GM23338 (cell line): Measurements from ENCODE around the gene RIPOR3.

ENCODE experiments used
- EZH2 ChIP-seq: fragments of 200-600 bp; sonication (generic); IDR thresholded peaks from one replicate; pipeline ENCODE4 v1.8.0; 2017; ENCODE audit warnings: antibody characterized with exemption, mild to moderate bottlenecking, low read depth; ENCODE audit not compliant: unreplicated experiment
- POLR2AphosphoS5 ChIP-seq: IDR thresholded peaks from 2 replicates; pipeline ENCODE4 v1.6.1; 2016; ENCODE audit warnings: antibody characterized with exemption, low read depth
- TF ChIP-seq, protein P1 (sequence below), 2 experiments: fragments of 200-600 bp in 1 of 2; sonication (generic) in 1 of 2; conservative IDR thresholded peaks; 2 replicates each; pipeline versions ENCODE4 v1.5.1 to v1.6.1; 2016 to 2017; ENCODE audit warnings: antibody characterized with exemption in 2 of 2, low read depth in 2 of 2, mild to moderate bottlenecking in 2 of 2, moderate library complexity in 1 of 2

DNA sequence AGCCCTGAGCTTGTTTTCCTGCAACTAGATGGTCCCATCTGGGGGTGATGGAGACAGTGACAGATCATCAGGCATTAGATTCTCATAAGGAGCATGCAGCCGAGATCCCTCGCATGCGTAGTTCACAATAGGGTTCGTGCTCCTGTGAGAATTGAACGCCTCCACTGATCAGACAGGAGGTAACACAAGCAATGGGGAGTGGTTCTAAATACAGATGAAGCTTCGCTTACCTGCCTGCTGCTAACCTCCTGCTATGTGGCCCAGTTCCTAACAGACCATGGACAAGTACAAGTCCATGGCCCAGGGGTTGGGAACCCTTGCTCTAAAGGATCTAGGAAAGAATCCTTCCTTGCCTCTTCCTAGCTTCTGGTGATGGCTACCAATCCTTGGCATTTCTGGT is 42.7 kb downstream of the RIPOR3 start:
- TF ChIP-seq, protein P1, sequence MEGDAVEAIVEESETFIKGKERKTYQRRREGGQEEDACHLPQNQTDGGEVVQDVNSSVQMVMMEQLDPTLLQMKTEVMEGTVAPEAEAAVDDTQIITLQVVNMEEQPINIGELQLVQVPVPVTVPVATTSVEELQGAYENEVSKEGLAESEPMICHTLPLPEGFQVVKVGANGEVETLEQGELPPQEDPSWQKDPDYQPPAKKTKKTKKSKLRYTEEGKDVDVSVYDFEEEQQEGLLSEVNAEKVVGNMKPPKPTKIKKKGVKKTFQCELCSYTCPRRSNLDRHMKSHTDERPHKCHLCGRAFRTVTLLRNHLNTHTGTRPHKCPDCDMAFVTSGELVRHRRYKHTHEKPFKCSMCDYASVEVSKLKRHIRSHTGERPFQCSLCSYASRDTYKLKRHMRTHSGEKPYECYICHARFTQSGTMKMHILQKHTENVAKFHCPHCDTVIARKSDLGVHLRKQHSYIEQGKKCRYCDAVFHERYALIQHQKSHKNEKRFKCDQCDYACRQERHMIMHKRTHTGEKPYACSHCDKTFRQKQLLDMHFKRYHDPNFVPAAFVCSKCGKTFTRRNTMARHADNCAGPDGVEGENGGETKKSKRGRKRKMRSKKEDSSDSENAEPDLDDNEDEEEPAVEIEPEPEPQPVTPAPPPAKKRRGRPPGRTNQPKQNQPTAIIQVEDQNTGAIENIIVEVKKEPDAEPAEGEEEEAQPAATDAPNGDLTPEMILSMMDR (conservative IDR thresholded peaks at IDR 0.05; ENCODE audit: low read depth in 2 of 2): no peak
- TF ChIP-seq POLR2AphosphoS5: no peak
- TF ChIP-seq EZH2: no peak
